Measurements from ENCODE around the gene TOP3A.
"Not testable (repeated sequence)": the region's sequence is repeated elsewhere in the genome, so short reads cannot be mapped to it uniquely, and the experiment has no call there.

The TOP3A gene

DNA sequence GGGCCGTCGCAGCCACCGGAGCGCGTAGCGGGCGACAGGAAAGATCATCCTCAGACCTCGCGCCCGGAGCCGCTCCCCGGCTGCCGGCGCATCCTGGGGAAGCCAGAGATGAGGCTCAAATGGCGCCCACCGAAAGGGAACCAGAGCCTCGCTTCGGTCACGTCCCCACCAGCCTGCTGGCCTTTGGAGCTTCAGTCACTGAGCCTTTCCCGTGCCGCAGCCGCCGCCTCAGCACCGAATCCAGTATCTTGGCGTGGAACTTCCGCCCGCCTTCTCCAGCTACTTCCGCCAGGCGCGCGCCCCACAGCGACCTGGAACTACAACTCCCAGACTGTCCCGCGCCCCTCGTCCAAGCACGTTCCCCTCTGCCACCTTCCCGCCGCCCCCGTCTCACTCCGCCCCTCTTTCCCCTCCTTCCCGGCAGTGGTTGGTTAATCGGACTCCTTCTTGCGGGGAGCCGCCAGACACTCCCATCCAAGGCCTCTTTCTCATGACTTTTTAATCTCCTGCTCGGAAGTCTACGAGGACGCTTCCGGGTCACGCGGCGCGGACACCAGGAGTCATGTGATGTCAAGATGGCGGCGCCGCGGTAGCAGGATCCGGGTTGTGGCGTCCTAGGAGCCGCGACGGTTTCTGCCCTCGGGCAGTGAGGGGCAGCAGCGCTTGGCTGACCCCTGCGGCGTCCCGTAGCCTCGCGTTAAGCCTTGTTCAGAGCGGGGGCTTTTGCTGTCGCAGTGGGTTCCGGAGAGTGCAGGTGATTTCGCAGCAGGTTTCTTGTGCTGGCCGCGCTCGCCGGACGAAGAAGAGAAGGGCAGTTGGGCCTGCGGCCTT lies at the start of gene TOP3A, which contains the start of gene SMCR8:
Gene TOP3A (minus strand): TSS at position 264 of the 831 bp plus-strand sequence. CDS start 216 bp downstream, at position 48.
Gene SMCR8 (plus strand): TSS at position 563 of the 831 bp plus-strand sequence. CDS start 497 bp downstream, outside the sequence.
- DNase-seq = peak; percentile 86

- no peak for DNase-seq
Measured at GRCh38 chr17:18364166-18364565, 49.4 kb upstream of the TOP3A start.

- peak; percentile 76 for DNase-seq
Measured at GRCh38 chr17:18363101-18364049, 48.6 kb upstream of the TOP3A start, which contains the start of gene SHMT1. TSS of gene SHMT1 (minus strand) at chr17:18363550. CDS start at chr17:18355981, 7,569 bp downstream.

- no peak for DNase-seq
Measured at GRCh38 chr17:18362698-18363100, 47.9 kb upstream of the TOP3A start.

DNA sequence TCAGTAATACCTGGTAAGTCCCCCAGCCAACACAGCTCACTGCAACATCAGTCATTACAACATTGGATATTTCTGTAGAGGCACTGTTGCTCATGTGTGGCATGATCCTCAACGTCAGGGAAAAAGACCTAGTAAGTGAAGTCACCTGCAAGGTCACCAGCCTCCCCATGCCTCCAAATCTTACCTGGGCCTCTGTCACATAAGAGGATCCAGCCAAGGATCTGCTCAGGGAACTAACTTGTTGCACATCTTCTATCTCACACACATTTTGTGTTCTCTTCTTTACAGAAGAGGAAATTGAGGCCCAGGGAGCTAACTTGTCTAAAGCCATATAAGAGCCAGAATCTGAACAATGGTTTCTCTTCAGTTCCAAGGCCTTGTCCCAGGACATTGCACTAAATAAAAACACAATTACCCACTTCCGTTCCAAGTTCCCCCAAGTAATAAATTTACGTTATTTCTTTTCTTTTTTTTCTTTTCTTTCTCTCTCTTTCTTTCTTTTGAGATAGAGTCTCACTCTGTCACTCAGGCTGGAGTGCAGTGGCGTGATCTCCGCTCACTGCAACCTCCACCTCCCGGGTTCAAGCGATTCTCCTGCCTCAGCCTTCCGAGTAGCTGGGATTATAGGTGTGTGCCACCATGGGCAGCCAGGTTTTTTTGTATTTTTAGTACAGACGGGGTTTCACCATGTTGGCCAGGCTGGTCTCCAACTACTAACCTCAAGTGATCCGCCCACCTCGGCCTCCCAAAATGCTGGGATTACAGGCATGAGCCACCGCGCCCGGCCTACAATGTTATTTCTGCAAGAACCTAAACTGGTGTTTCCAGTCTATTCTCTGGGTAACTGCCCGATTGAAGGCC lies 47.3 kb upstream of the TOP3A start:
- no peak for DNase-seq

DNA sequence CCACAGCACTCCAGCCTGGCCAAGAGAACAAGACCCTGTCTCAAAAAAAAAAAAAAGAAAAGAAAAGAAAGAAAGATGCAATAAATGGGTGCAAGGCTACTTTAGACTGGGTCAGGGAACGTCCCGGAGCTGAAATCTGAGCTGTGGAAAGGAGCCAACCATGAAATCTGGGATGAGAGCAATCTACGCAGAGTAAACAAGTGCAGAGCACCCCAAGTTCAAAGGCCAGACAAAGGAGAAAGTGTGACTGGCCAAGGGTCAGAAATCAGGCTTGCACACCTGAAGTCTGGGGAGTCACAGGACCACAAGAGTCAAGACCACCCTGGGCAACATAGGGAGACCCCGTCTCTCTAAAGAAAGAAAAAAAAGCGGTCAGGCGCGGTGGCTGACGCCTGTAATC lies 45.7 kb upstream of the TOP3A start:
- DNase-seq = no peak

DNA sequence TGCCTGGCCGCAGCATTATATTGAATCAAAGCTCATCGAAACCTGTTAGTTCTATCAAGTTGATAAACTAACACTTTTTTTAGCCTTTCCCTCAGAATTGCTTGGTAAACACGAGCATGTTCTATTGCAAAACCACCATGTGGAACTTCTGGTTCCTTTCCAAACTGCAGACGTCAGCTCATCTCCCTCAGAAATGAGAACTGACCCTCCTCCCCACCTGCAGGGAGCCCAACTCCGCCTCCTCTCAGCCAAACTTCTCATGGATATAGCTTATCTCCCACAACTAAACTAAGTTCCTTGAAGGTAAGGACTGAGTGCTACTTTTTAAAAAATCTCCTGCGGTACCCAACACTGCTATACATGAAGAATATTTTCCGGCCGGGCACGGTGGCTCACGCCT lies 41.8 kb upstream of the TOP3A start:
- no peak for DNase-seq

- no peak for DNase-seq
Measured at GRCh38 chr17:18353541-18353940, 38.7 kb upstream of the TOP3A start.

DNA sequence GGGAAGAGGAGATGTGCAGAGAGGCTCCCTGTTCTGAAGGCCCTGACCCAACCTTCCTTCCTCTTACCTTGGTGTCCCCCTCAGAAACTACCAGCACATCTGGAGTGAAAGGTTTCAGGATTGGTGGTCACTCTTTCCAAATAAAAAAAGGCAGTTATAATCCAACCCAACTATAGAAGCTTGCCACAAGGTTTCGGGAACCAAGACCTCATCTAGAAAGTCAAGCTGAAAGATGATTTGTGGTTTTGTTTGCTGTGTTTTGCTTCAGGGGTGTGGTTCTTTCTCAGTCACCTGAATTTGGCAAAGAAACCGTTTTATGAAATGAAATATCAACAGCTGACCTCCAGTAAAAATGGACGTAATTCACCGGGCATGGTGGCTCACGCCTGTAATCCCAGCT lies 29.2 kb upstream of the TOP3A start:
- no peak for DNase-seq

- no peak for DNase-seq
Measured at GRCh38 chr17:18339933-18340332, 25.1 kb upstream of the TOP3A start.

DNA sequence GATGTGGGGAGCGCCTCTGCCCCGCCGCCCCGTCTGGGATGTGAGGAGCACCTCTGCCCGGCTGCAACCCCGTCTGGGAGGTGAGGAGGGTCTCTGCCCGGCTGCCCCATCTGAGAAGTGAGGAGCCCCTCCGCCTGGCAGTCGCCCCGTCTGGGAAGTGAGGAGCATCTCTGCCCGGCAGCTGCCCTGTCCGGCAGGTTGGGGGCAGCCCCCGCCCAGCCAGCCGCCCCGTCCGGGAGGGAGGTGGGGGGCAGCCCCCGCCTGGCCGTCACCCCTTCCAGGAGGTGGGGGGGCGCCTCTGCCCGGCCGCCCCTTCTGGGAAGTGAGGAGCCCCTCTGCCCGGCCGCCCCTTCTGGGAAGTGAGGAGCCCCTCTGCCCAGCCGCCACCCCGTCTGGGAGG lies 23.4 kb upstream of the TOP3A start:
- not testable (repeated sequence) for DNase-seq

DNA sequence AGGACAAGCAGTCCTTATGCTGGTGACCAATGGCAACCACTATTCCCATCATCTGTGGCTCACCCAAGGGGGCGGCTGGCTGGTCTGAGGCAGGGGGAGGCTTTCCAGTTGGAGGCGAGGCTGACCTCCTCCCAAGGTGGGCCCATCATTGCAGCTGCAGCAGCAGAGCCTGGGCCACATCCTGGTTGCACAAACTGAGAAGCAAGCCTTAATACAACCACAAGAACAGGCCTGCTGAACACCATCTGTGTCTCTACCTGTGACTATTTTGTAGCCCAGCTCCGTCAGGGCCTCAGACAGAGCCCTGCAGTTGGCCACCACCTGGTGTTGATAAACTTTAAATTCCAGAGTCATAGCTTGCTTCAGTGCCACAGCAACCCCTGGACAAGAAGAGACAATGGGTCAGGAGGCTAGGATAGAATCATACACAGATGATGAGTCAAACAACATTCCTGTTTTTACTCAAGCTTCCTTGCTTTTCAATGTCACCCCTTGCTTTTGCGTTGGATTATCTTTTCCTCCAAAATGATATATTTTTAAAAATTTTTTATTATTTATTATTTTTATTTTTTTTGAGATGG lies 18.2 kb upstream of the TOP3A start:
- DNase-seq = no peak

DNA sequence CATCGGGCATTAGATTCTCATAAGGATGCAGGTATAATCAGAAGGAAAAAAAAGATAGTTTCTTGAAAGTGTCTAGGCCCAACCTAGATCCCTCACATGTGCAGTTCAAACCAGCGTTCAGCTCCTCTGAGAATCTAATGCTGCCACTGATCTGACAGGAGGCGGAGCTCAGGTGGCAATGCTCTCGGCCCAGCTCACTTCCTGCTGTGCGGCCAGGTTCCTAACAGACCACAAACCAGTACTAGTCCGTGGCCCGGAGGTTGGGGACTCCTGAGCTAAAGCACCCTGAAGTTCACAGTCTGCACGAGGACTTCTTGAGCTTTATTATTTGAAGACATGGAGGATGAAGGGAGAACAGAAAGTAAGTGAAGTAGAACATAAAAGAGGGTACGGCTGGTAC lies 17.1 kb upstream of the TOP3A start:
- DNase-seq = no peak

- DNase-seq = no peak
Measured at GRCh38 chr17:18328643-18329204, 13.9 kb upstream of the TOP3A start.

- no peak for DNase-seq
Measured at GRCh38 chr17:18327556-18327955, 12.8 kb upstream of the TOP3A start.

- no peak for DNase-seq
Measured at GRCh38 chr17:18327093-18327492, 12.3 kb upstream of the TOP3A start.

DNA sequence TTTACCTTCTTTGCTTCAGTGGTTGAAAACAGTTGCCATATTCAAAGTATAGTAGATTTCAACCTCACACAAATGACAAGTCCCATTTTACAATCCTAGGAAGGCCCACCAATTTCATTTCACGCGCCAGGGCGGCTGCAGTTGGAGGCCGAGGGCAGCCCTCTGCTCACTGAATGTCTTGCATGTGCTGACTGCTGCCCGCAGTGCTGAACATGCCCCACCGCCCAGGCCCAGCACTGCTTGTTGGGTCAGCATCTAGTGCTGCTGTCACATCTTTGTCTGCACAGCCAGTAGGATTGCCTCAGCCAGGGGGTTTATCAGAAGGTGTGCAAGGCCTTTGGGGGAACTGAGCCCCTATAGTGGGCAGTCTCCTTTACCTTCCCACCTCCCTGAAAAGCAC lies 11.8 kb upstream of the TOP3A start:
- no peak for DNase-seq

GRCh38 chr17:18326039-18326438 lies 11.2 kb upstream of the TOP3A start:
- no peak for DNase-seq

DNA sequence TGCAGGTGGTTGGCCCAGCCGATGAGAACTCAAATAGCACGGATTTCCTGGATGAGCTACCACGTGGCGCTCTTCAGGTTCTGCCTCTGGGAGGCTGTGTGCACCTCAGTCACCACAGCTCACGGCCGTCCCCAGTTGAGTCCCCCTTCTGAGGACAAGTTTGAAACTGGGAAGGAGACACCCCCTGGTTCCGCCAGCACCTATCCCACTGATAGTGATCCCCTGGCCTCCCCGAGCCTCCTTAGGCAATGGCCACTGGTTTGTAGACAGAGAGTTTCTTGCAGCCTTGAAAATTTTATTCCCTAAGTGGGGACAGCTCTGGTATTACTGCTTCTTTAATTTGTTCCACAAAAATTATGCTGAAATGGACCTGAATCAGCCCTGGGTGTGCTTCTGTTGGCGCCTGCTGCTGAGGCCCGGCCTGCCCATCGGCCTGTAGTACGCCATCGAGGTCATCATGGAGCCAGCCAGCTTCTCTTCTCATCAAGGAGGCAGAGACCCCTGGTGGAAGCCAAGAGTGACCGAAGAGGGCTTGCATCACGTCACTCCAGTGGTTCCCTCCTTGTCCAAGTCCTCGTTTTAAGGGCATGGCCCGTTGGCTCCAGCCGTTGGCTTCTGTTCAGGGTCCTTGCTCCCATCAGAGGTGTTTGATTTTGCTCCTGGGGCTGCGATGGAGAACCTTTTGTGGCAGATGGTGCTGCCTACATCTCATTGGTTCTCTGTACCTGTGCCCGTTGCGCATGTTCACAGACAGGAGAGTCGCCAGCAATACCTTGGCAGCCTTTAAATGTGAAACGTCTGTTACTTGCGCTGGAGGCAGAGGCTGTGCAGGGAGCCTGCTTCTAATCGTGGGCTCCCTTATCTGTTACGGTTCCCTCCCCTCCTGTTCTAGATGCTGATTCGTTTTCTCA lies 9.6 kb upstream of the TOP3A start:
- DNase-seq = no peak

DNA sequence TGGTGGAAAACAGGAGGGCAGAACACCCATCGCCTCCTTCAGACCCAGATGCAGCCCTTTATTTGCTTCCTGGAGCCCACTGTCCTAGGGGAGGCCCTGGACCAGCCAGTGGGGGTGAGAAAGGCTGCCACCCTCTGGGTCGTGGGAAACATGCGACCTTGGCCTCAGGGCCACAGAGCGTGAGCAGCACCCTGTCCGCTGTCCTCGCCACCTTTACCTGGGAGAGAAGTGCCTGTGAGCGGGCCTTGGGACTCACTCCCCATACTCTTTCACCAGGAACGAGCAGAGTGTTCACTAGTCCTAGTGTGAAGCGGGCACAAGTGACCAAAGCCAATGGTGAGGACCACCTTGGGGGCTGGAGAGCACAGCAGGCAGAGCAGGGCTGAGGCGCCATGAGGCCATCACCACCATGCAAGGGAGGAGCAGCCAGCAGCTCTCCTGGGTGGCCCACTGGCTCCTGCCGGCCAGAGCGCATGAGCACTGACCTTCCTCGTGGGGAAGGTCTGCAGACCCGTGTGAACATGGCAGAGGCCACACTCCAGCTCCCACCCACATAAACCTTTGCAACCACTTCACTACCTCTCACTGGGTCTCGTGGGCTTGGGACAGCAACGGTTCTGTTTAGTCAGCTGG lies 8.8 kb upstream of the TOP3A start:
- DNase-seq = no peak

Data from DMS79 (cell line).